Panc1 (cell line): ENCODE measurements around the gene IST1. TPM values are rescaled to one million over a fixed set of nuclear protein-coding genes. Genes with fewer than 3 reads are reported as not detected.

ENCODE experiments used
- ATAC-seq: fragments of 200-7000 bp; cut with Tn5 transposase; 2 replicates; pipeline ENCODE4 v1.9.1; 2020; ENCODE audit warnings: mild to moderate bottlenecking, moderate library complexity
- BruUV-seq: library from RNA; stranded (reverse); fragments of 400-500 nt; replicated peaks from 2 replicates; lab custom pipeline; 2021; lab: Mats Ljungman, UMichigan
- CTCF ChIA-PET: fragments of 300-600 bp; sonication (Branson Sonifier 250); formaldehyde crosslinking; loops from one replicate; lab custom pipeline; 2022; ENCODE audit warnings: antibody characterized with exemption; lab: Charles Lee
- POLR2A ChIA-PET: fragments of 300-600 bp; sonication (Branson Sonifier 250); formaldehyde crosslinking; loops from one replicate; lab custom pipeline; 2022; ENCODE audit warnings: antibody characterized with exemption; lab: Charles Lee
- DNase-seq: peaks from one replicate; pipeline ENCODE4 v3.0.0-alpha.2; 2010; ENCODE audit warnings: low read depth, low spot score
- H3K27ac ChIP-seq: 2 replicates; pipeline ENCODE4 v1.5.1; 2011; ENCODE audit warnings: mild to moderate bottlenecking, low read length, inconsistent platforms
- H3K27me3 ChIP-seq: fragments of 200-500 bp; sonication (Bioruptor generic); 2 replicates; pipeline ENCODE4 v1.6.0; 2014; ENCODE audit warnings: low read length, inconsistent platforms; ENCODE audit not compliant: control insufficient read depth, insufficient read depth
- H3K36me3 ChIP-seq: fragments of 200-500 bp; sonication (Bioruptor generic); 2 replicates; pipeline ENCODE4 v1.5.1; 2014; ENCODE audit warnings: inconsistent platforms, mild to moderate bottlenecking, low read length, moderate library complexity; ENCODE audit not compliant: control insufficient read depth, insufficient read depth
- H3K4me1 ChIP-seq: 2 replicates; pipeline ENCODE4 v1.5.1; 2011; ENCODE audit warnings: inconsistent platforms, mild to moderate bottlenecking, low read length, moderate library complexity; ENCODE audit not compliant: control insufficient read depth, insufficient read depth
- H3K4me3 ChIP-seq, 2 experiments: 2 replicates each; pipeline ENCODE4 v1.5.1; 2011 to 2012; ENCODE audit warnings: low read depth in 2 of 2, low read length in 2 of 2, mild to moderate bottlenecking in 2 of 2, inconsistent platforms in 1 of 2, moderate library complexity in 1 of 2
- H3K9me3 ChIP-seq: fragments of 200-500 bp; sonication (Bioruptor generic); 2 replicates; pipeline ENCODE4 v1.5.1; 2014; ENCODE audit warnings: low read depth, mild to moderate bottlenecking, inconsistent platforms, low read length, moderate library complexity; ENCODE audit not compliant: control insufficient read depth, insufficient read depth
- POLR2AphosphoS5 ChIP-seq: IDR thresholded peaks from 2 replicates; pipeline ENCODE4 v1.6.1; 2012; ENCODE audit warnings: mild to moderate bottlenecking, low read depth, low read length, moderate library complexity
- SIN3A ChIP-seq: IDR thresholded peaks from 2 replicates; pipeline ENCODE4 v1.6.1; 2012; ENCODE audit warnings: low read depth, mild to moderate bottlenecking, low read length, moderate library complexity, borderline replicate concordance; ENCODE audit not compliant: insufficient read depth
- TCF7L2 ChIP-seq: IDR thresholded peaks from 2 replicates; pipeline ENCODE4 v1.6.1; 2011; ENCODE audit warnings: mild to moderate bottlenecking, low read depth, low read length, inconsistent platforms
- in situ Hi-C: cut with HindIII; loops from 2 replicates; pipeline ENCODE4 v1.10.0; 2016; ENCODE audit warnings: low sequenced_read_pairs, low pct_unique_long_range_greater_than_20kb
- intact Hi-C: fragments of 100-400 bp; cut with micrococcal nuclease; formaldehyde crosslinking; loops from one replicate; pipeline ENCODE4 v1.10.0; 2022; ENCODE audit not compliant: unreplicated experiment
- total RNA-seq: library from RNA; stranded (reverse); gene quantifications from one replicate; pipeline ENCODE4 v1.2.1, GENCODE V29; 2021; ENCODE audit not compliant: unreplicated experiment
- TF ChIP-seq, protein P1 (sequence below): fragments of 450-650 bp; IDR thresholded peaks from 2 replicates; pipeline ENCODE4 v1.5.1; 2017; ENCODE audit warnings: mild to moderate bottlenecking
- TF ChIP-seq, protein P2 (sequence below), 2 experiments: IDR thresholded peaks; 2 replicates each; pipeline ENCODE4 v1.6.1; 2011 to 2012; ENCODE audit warnings: low read depth in 2 of 2, control low read depth in 1 of 2, low read length in 1 of 2, mild to moderate bottlenecking in 1 of 2, moderate library complexity in 1 of 2; ENCODE audit not compliant: insufficient read depth in 1 of 2

The IST1 gene
- total RNA-seq, 1 experiment from 2014 or later: 173 TPM

DNA sequence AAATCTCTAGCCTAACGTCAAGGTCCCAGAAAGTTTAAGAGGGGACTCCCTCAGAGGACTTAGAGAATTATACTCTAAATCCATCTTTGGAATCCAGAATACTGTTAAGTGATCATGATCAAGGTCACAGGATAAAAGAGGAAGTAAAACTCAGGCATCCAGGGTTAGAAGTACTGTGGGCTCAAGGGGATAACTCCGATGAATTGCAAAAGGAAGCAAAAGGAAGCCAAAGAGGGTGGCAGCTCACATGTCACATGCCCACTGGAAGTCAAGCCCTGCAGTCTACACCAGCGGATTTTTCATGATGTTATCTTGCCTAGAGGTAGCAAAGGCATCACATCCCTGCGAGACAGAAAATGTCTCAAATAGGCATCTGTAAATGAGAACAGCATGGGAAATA lies 15.2 kb upstream of the IST1 start:
- BruUV-seq: no TSS peak
- no peaks in the 10 kb centered on the region for H3K36me3 ChIP-seq
- in situ Hi-C loops (no loop called here), intact Hi-C loops (no loop called here)
- DNase-seq (no peak), ATAC-seq (no peak)
- POLR2A ChIA-PET: no interaction called here
- no peak overlapping the region for H3K4me3 ChIP-seq
- TF ChIP-seq, protein P1, sequence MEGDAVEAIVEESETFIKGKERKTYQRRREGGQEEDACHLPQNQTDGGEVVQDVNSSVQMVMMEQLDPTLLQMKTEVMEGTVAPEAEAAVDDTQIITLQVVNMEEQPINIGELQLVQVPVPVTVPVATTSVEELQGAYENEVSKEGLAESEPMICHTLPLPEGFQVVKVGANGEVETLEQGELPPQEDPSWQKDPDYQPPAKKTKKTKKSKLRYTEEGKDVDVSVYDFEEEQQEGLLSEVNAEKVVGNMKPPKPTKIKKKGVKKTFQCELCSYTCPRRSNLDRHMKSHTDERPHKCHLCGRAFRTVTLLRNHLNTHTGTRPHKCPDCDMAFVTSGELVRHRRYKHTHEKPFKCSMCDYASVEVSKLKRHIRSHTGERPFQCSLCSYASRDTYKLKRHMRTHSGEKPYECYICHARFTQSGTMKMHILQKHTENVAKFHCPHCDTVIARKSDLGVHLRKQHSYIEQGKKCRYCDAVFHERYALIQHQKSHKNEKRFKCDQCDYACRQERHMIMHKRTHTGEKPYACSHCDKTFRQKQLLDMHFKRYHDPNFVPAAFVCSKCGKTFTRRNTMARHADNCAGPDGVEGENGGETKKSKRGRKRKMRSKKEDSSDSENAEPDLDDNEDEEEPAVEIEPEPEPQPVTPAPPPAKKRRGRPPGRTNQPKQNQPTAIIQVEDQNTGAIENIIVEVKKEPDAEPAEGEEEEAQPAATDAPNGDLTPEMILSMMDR: no peak
- TF ChIP-seq, protein P2, sequence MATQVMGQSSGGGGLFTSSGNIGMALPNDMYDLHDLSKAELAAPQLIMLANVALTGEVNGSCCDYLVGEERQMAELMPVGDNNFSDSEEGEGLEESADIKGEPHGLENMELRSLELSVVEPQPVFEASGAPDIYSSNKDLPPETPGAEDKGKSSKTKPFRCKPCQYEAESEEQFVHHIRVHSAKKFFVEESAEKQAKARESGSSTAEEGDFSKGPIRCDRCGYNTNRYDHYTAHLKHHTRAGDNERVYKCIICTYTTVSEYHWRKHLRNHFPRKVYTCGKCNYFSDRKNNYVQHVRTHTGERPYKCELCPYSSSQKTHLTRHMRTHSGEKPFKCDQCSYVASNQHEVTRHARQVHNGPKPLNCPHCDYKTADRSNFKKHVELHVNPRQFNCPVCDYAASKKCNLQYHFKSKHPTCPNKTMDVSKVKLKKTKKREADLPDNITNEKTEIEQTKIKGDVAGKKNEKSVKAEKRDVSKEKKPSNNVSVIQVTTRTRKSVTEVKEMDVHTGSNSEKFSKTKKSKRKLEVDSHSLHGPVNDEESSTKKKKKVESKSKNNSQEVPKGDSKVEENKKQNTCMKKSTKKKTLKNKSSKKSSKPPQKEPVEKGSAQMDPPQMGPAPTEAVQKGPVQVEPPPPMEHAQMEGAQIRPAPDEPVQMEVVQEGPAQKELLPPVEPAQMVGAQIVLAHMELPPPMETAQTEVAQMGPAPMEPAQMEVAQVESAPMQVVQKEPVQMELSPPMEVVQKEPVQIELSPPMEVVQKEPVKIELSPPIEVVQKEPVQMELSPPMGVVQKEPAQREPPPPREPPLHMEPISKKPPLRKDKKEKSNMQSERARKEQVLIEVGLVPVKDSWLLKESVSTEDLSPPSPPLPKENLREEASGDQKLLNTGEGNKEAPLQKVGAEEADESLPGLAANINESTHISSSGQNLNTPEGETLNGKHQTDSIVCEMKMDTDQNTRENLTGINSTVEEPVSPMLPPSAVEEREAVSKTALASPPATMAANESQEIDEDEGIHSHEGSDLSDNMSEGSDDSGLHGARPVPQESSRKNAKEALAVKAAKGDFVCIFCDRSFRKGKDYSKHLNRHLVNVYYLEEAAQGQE (IDR thresholded peaks at IDR 0.05; ENCODE audit: insufficient read depth in 1 of 2, low read depth in 2 of 2, low read length in 1 of 2): no peak
- TF ChIP-seq POLR2AphosphoS5 (no peak), SIN3A (no peak), TCF7L2 (no peak)
- H3K4me1 ChIP-seq: peaks cover 6% of the 10 kb centered on the region
- no peaks in the 10 kb centered on the region for H3K9me3 ChIP-seq
- no peaks in the 10 kb centered on the region for H3K27me3 ChIP-seq
- CTCF ChIA-PET: no interaction called here
- no peak overlapping the region for H3K27ac ChIP-seq

DNA sequence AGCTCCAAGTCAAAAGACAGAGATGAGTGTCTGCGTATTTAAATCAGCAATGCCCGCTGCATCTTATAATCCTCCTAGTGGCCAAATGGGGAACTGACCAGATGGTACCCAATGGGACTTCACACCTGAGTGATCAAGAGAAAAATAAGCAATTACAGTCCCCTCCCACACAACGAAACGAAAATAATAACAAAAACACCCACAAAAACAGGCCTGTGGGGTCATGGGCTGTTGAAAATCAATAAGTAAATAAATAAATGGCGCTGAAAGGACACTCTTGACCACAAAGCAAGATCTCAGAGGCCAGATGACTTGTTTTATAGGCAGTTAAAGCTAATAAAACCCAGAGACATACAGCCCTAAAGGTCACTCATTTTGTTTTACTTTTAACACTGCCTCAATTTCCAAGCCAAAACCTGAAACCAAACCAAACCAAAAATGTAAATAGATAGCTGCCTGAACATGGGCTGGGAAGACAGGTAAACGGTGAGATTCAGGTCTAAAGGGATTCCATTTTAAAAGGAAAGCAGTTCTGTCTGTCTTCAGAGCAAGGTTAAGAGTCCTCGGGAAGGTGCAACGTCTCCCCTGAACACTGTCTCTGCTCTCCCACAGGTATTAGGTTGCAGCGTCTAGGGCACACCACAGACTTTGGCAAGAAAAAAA lies 12.7 kb upstream of the IST1 start:
- TF ChIP-seq, protein P2 (IDR thresholded peaks at IDR 0.05; ENCODE audit: insufficient read depth in 1 of 2, low read depth in 2 of 2, low read length in 1 of 2): no peak
- TF ChIP-seq, protein P1: peak; percentile 83
- TF ChIP-seq TCF7L2: peak; percentile 92
- DNase-seq (peak; percentile 62), ATAC-seq (peak; percentile 63)
- intact Hi-C loops: no loop called here
- Histone ChIP-seq H3K27ac (no peak overlapping the region), H3K9me3 (no peaks in the 10 kb centered on the region), H3K4me3 (peak overlapping the region; percentile 77 to 80), H3K36me3 (no peaks in the 10 kb centered on the region), H3K27me3 (no peaks in the 10 kb centered on the region), H3K4me1 (peaks cover 6% of the 10 kb centered on the region)
- TSS peak; percentile 76 for BruUV-seq
- POLR2A ChIA-PET: interaction anchor here (0.5 kb wide), 1 partner anchor 8 kb away, joined by 8 read pairs; no protein-coding TSS in a partner anchor
- CTCF ChIA-PET: interaction anchor here (0.6 to 2.3 kb wide), 7 partner anchors 8 to 272 kb away, joined by 3 to 10 read pairs (median 3); no protein-coding TSS in a partner anchor
- in situ Hi-C loops: no loop called here
